HepG2 (cell line): Measurements from ENCODE around the gene CERS6. TPM values are rescaled to one million over a fixed set of nuclear protein-coding genes. Genes with fewer than 3 reads are reported as not detected.

Experiments
- ATAC-seq: fragments of 200-7000 bp; cut with Tn5 transposase; 3 replicates; pipeline ENCODE4 v1.9.1; 2020; ENCODE audit warnings: mild to moderate bottlenecking, moderate library complexity
- BruUV-seq: library from RNA; stranded (reverse); fragments of 400-500 nt; replicated peaks from 2 replicates; lab custom pipeline; 2021; lab: Mats Ljungman, UMichigan
- CTCF ChIA-PET: fragments of 300-600 bp; formaldehyde crosslinking; extraction: SDS; loops from one replicate; lab custom pipeline; 2021; ENCODE audit warnings: low total read pairs, inconsistent platforms, low intra/inter-chr PET ratio; lab: Yijun Ruan, JAX
- POLR2A ChIA-PET: fragments of 350-600 bp; sonication (Branson Sonifier 250); formaldehyde crosslinking; loops from one replicate; lab custom pipeline; 2020; ENCODE audit warnings: antibody characterized with exemption, inconsistent platforms; lab: Yijun Ruan, JAX
- DNase-seq: peaks from one replicate; pipeline ENCODE4 v3.0.0-alpha.2; 2015; ENCODE audit warnings: low spot score
- FAIRE-seq: peaks from 3 replicates; lab custom pipeline; 2011; peaks lifted over from hg19 to GRCh38; lab: Jason Lieb, UNC
- H2AFZ ChIP-seq: one replicate; pipeline ENCODE4 v1.6.1; 2011; ENCODE audit warnings: low read length, inconsistent platforms
- H3K27ac ChIP-seq: fragments of 300-600 bp; 3 replicates; pipeline ENCODE4 v1.8.0; 2011; ENCODE audit warnings: mixed run types, mild to moderate bottlenecking, mixed read lengths, low read length, inconsistent platforms; ENCODE audit not compliant: insufficient read depth; ENCODE audit errors: extremely low read length
- H3K27me3 ChIP-seq, 2 experiments: fragments of 200-600 bp in 1 of 2; 2 replicates in 1 of 2; 3 replicates in 1 of 2; pipeline versions ENCODE4 v1.6.0 to v1.8.0; 2011; ENCODE audit warnings: low read length in 2 of 2, mild to moderate bottlenecking in 2 of 2, moderate library complexity in 2 of 2, inconsistent platforms in 1 of 2; ENCODE audit not compliant: insufficient read depth in 2 of 2, control insufficient read depth in 1 of 2
- H3K36me3 ChIP-seq, 2 experiments: fragments of 200-600 bp in 1 of 2; replicated peaks in 1 of 2; 2 replicates in 1 of 2; 3 replicates in 1 of 2; pipeline versions ENCODE4 v1.5.1 to v1.8.0; 2011; ENCODE audit warnings: low read length in 2 of 2, inconsistent platforms in 1 of 2; ENCODE audit not compliant: insufficient read depth in 2 of 2, control insufficient read depth in 1 of 2
- H3K4me1 ChIP-seq: 2 replicates; pipeline ENCODE4 v1.5.1; 2012; ENCODE audit warnings: low read length, inconsistent platforms; ENCODE audit not compliant: insufficient read depth
- H3K4me2 ChIP-seq: 2 replicates; pipeline ENCODE4 v1.6.0; 2011; ENCODE audit warnings: low read depth, low read length, inconsistent platforms
- H3K4me3 ChIP-seq, 3 experiments: fragments of 200-600 bp in 1 of 3; sonication (generic), shearing (Covaris generic) in 1 of 3; replicated peaks in 1 of 3; 2 replicates each; pipeline ENCODE4 v1.5.1; 2011 to 2016; ENCODE audit warnings: low read length in 3 of 3, inconsistent platforms in 2 of 3, low read depth in 2 of 3, mild to moderate bottlenecking in 2 of 3, control low read depth in 1 of 3, mixed read lengths in 1 of 3; ENCODE audit not compliant: insufficient read depth in 1 of 3
- H3K79me2 ChIP-seq: one replicate; pipeline ENCODE4 v1.6.1; 2011; ENCODE audit warnings: low read length, inconsistent platforms; ENCODE audit not compliant: insufficient read depth
- H3K9ac ChIP-seq: 2 replicates; pipeline ENCODE4 v1.6.0; 2011; ENCODE audit warnings: mild to moderate bottlenecking, low read depth, low read length, inconsistent platforms; ENCODE audit not compliant: insufficient read depth
- H3K9me3 ChIP-seq: 2 replicates; pipeline ENCODE4 v1.5.1; 2012; ENCODE audit warnings: mild to moderate bottlenecking, low read length
- H4K20me1 ChIP-seq: 2 replicates; pipeline ENCODE4 v1.6.0; 2011; ENCODE audit warnings: inconsistent platforms, mild to moderate bottlenecking, low read length, moderate library complexity; ENCODE audit not compliant: insufficient read depth
- ARHGAP35 ChIP-seq: sonication (generic); formaldehyde crosslinking; IDR thresholded peaks from 2 replicates; pipeline ENCODE4 v1.9.0; 2022; ENCODE audit warnings: mild to moderate bottlenecking, inconsistent platforms, moderate library complexity, missing genetic modification reagents, borderline replicate concordance
- BRCA1 ChIP-seq: sonication (generic); formaldehyde crosslinking; IDR thresholded peaks from 2 replicates; pipeline ENCODE4 v1.4.0; 2020; ENCODE audit warnings: missing genetic modification reagents
- DMTF1 ChIP-seq: sonication (generic); formaldehyde crosslinking; IDR thresholded peaks from 2 replicates; pipeline ENCODE4 v1.4.0; 2020; ENCODE audit warnings: mild to moderate bottlenecking, missing genetic modification reagents
- EEA1 ChIP-seq: sonication (generic); formaldehyde crosslinking; IDR thresholded peaks from 2 replicates; pipeline ENCODE4 v1.5.1; 2020; ENCODE audit warnings: mild to moderate bottlenecking, missing genetic modification reagents, borderline replicate concordance
- HDAC1 ChIP-seq: sonication (generic); formaldehyde crosslinking; IDR thresholded peaks from 2 replicates; pipeline ENCODE4 v1.5.1; 2020; ENCODE audit warnings: mild to moderate bottlenecking, missing genetic modification reagents
- IKZF1 ChIP-seq: fragments of 450-650 bp; IDR thresholded peaks from 2 replicates; pipeline ENCODE4 v1.7.1; 2016
- KLF6 ChIP-seq: IDR thresholded peaks from 2 replicates; pipeline ENCODE4 v1.8.0; 2016; ENCODE audit warnings: missing biosample characterization, missing genetic modification reagents
- MBD4 ChIP-seq: IDR thresholded peaks from 2 replicates; pipeline ENCODE4 v1.6.1; 2012; ENCODE audit warnings: low read length, inconsistent platforms, borderline replicate concordance
- NFE2L1 ChIP-seq: sonication (generic); formaldehyde crosslinking; IDR thresholded peaks from 2 replicates; pipeline ENCODE4 v1.4.0; 2020; ENCODE audit warnings: missing genetic modification reagents, mild to moderate bottlenecking, borderline replicate concordance
- PHF8 ChIP-seq: sonication (generic); formaldehyde crosslinking; IDR thresholded peaks from 2 replicates; pipeline ENCODE4 v1.5.0; 2020; ENCODE audit warnings: missing genetic modification reagents
- PLRG1 ChIP-seq: fragments of 450-650 bp; conservative IDR thresholded peaks from 2 replicates; pipeline ENCODE4 v1.6.1; 2016
- RARG ChIP-seq: sonication (generic); formaldehyde crosslinking; IDR thresholded peaks from 2 replicates; pipeline ENCODE4 v1.4.0; 2020; ENCODE audit warnings: low read depth, mild to moderate bottlenecking, missing genetic modification reagents
- SIX1 ChIP-seq: sonication (generic); formaldehyde crosslinking; IDR thresholded peaks from 2 replicates; pipeline ENCODE4 v1.4.0; 2020; ENCODE audit warnings: missing genetic modification reagents, borderline replicate concordance
- SNAPC5 ChIP-seq: sonication (generic); formaldehyde crosslinking; IDR thresholded peaks from 2 replicates; pipeline ENCODE4 v1.8.1; 2023; ENCODE audit warnings: mild to moderate bottlenecking, missing genetic modification reagents, borderline replicate concordance
- SPEN ChIP-seq: sonication (generic); formaldehyde crosslinking; IDR thresholded peaks from 2 replicates; pipeline ENCODE4 v1.5.1; 2020; ENCODE audit warnings: low read depth, mild to moderate bottlenecking, missing genetic modification reagents
- TAF1 ChIP-seq: sonication (generic); formaldehyde crosslinking; IDR thresholded peaks from 2 replicates; pipeline ENCODE4 v1.4.0; 2020; ENCODE audit warnings: missing genetic modification reagents
- ZKSCAN8 ChIP-seq: IDR thresholded peaks from 2 replicates; pipeline ENCODE4 v1.6.1; 2016; ENCODE audit warnings: borderline replicate concordance, missing genetic modification reagents, missing compliant biosample characterization
- ZNF264 ChIP-seq: sonication (generic); formaldehyde crosslinking; IDR thresholded peaks from 2 replicates; pipeline ENCODE4 v1.4.0; 2020; ENCODE audit warnings: missing genetic modification reagents
- ZNF468 ChIP-seq: sonication (generic); formaldehyde crosslinking; IDR thresholded peaks from 2 replicates; pipeline ENCODE4 v1.8.0; 2022; ENCODE audit warnings: mild to moderate bottlenecking, moderate library complexity, missing genetic modification reagents
- ZNF563 ChIP-seq: sonication (generic); formaldehyde crosslinking; IDR thresholded peaks from 2 replicates; pipeline ENCODE4 v1.8.0; 2022; ENCODE audit warnings: mild to moderate bottlenecking, moderate library complexity, missing genetic modification reagents
- ZNF570 ChIP-seq: sonication (generic); formaldehyde crosslinking; IDR thresholded peaks from 2 replicates; pipeline ENCODE4 v1.4.0; 2020; ENCODE audit warnings: mild to moderate bottlenecking, missing genetic modification reagents, borderline replicate concordance
- ZNF747 ChIP-seq: sonication (generic); formaldehyde crosslinking; IDR thresholded peaks from 2 replicates; pipeline ENCODE4 v1.8.1; 2023; ENCODE audit warnings: missing genetic modification reagents, mild to moderate bottlenecking, borderline replicate concordance
- WGBS: methylation state at CpG from one replicate; pipeline ENCODE4 v1.1.6; 2017; ENCODE audit warnings: low lambda C conversion rate; 5-methylcytosine and 5-hydroxymethylcytosine counted together
- in situ Hi-C: cut with HindIII; loops from 2 replicates; pipeline ENCODE4 v1.10.0; 2017; ENCODE audit warnings: low pct_unique_long_range_greater_than_20kb; ENCODE audit not compliant: extremely low pct_ligation_motif_present
- intact Hi-C: fragments of 100-400 bp; cut with micrococcal nuclease; formaldehyde crosslinking; loops from one replicate; pipeline ENCODE4 v1.10.0; 2022; ENCODE audit not compliant: unreplicated experiment
- polyA plus RNA-seq, 8 experiments: library from polyadenylated mRNA; depleted of rRNA in 3 of 8; stranded (reverse) in 7 of 8; unstranded in 1 of 8; fragments of >200 nt; fragmentation: Illumina TruSeq in 4 of 8; extraction: Trizol in 4 of 8; gene quantifications; 2 replicates each; pipeline versions ENCODE4 v1.2.1 to v1.2.3, GENCODE V29; 2011 to 2016; ENCODE audit warnings: low read depth in 4 of 8, missing spikeins in 1 of 8, mixed read lengths in 1 of 8; ENCODE audit not compliant: insufficient read depth in 1 of 8
- total RNA-seq, 5 experiments: library from RNA; depleted of rRNA; stranded (reverse); fragments of >200 nt; fragmentation: Illumina TruSeq; extraction: Trizol; gene quantifications; 2 replicates each; pipeline ENCODE4 v1.2.3, GENCODE V29; 2016; ENCODE audit warnings: low read depth in 1 of 5
- TF ChIP-seq, protein P1 (sequence below): sonication (generic); IDR thresholded peaks from 2 replicates; pipeline ENCODE4 v1.6.1; 2016; ENCODE audit warnings: low read depth, borderline replicate concordance

CERS6 gene
- total and polyA plus RNA-seq, 2 of the 13 experiments (the other 11 are each of a cell fraction or from before 2014, with no cell fraction given) = 10.1 to 20.3 TPM

DNA sequence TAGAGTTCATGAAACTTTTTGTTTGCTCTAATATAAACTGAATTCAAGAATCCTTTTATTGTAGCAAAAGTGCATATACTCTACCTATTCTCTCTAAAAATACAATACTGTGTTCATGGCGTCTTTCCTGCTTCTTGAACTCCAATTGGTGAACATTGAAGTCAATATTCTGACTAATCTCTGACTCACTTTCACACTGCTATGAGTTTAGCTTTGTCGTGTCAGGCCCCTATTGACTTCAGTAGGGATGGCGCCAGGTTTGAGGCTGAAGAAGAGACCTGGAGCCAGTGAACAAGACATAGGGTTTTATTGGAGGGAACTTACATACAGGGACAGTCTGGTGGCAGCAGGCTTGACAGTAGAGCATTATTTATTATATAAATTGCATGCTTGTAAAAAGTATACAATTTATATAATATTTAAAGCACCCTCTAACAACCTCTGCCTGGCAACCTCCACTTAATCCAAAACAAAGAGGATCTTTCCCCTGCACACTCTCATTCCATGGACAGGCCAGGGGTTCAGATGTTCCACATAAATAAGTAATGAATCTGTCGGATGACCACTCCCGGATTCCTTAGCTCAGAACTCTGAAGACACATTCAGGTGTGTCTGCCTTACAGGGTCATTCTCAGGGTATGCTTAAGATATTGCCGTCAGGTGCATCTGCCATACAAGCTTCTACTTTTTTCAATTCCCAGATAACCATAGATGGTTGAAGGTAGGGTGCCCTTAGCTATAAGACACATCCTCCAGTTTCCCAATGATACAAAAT is 141.0 kb downstream of the CERS6 start (continued):
- TF ChIP-seq SIX1 (CRISPR knock-in tag) = no peak
- no peak for TF ChIP-seq PHF8
- TF ChIP-seq HDAC1 (CRISPR knock-in tag) = no peak
- TF ChIP-seq RARG (CRISPR knock-in tag) = no peak
- no peak for TF ChIP-seq EEA1 (CRISPR knock-in tag)
- TF ChIP-seq ZNF468 = no peak
- TF ChIP-seq IKZF1 = no peak
- TF ChIP-seq NFE2L1 (CRISPR knock-in tag) = no peak
- no peak for TF ChIP-seq SNAPC5 (CRISPR knock-in tag)

DNA sequence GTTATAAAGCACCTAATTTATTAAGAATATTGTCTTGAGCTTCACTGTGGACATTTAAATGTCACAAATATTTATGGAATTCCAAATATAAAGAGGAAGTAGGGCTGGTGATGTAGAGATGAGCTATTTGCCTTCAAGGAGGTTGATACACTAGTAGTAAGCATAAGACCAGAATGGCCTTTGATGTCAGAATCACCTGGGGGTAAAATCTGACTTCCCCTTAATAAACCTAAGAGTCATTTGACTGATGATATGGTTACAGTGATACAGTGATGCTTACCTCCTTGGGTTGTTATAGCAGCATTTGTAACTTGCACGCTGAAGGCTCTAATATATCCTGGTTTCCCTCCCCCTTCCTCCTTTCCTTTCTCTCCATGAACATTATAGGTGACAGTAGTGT is 143.7 kb downstream of the CERS6 start:
- DNase-seq (no peak), ATAC-seq (no peak)
- no peak for TF ChIP-seq MBD4
- TF ChIP-seq SPEN (CRISPR knock-in tag) = no peak
- TF ChIP-seq, protein P1, sequence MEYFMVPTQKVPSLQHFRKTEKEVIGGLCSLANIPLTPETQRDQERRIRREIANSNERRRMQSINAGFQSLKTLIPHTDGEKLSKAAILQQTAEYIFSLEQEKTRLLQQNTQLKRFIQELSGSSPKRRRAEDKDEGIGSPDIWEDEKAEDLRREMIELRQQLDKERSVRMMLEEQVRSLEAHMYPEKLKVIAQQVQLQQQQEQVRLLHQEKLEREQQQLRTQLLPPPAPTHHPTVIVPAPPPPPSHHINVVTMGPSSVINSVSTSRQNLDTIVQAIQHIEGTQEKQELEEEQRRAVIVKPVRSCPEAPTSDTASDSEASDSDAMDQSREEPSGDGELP = no peak
- TF ChIP-seq KLF6 = no peak
- TF ChIP-seq ZNF264 = no peak
- no peak for TF ChIP-seq PLRG1
- no peak for TF ChIP-seq ARHGAP35 (CRISPR knock-in tag)
- no peak for TF ChIP-seq TAF1 (CRISPR knock-in tag)
- no peak for TF ChIP-seq ZNF570 (CRISPR knock-in tag)
- TF ChIP-seq BRCA1 = no peak
- no peak for TF ChIP-seq ZNF747 (CRISPR knock-in tag)
- no peak for TF ChIP-seq DMTF1 (CRISPR knock-in tag)
- no peak for TF ChIP-seq ZNF563 (CRISPR knock-in tag)
- TF ChIP-seq ZKSCAN8 (CRISPR knock-in tag) = no peak

More for the DNA sequence above, 143.7 kb downstream of the CERS6 start:
- ChIA-PET POLR2A (no interaction called here), CTCF (no interaction called here)
- in situ Hi-C loops = no loop called here
- no peaks in the 10 kb centered on the region for H3K4me1 ChIP-seq
- no peak overlapping the region for H3K9ac ChIP-seq
- no peak overlapping the region for H3K4me3 ChIP-seq
- H3K27ac ChIP-seq = no peak overlapping the region
- intact Hi-C loops = no loop called here
- no peak for FAIRE-seq
- no peak overlapping the region for H2AFZ ChIP-seq
- WGBS = 94% methylated on average over 1 of the region's 1 CpG
- no peak overlapping the region for H3K4me2 ChIP-seq
- peaks cover 5% of the 10 kb centered on the region; the same call in 1 of the 2 replicates for H3K9me3 ChIP-seq
- H3K27me3 ChIP-seq = no peaks in the 10 kb centered on the region
- H4K20me1 ChIP-seq = no peaks in the 10 kb centered on the region; the same call in 1 of the 2 replicates
- no TSS peak for BruUV-seq
- H3K36me3 ChIP-seq = no peaks in the 10 kb centered on the region
- H3K79me2 ChIP-seq = no peaks in the 10 kb centered on the region
